Activated naive CD4-positive, alpha-beta T cell treated with anti-CD3 and anti-CD28 coated beads, Interleukin-2, amount 50 U/mL, for 16 hours (primary cell): Measurements from ENCODE around the gene NR6A1.

Experiments used
- DNase-seq: peaks from one replicate; pipeline ENCODE4 v3.0.0-alpha.2; 2020

Gene NR6A1

DNA sequence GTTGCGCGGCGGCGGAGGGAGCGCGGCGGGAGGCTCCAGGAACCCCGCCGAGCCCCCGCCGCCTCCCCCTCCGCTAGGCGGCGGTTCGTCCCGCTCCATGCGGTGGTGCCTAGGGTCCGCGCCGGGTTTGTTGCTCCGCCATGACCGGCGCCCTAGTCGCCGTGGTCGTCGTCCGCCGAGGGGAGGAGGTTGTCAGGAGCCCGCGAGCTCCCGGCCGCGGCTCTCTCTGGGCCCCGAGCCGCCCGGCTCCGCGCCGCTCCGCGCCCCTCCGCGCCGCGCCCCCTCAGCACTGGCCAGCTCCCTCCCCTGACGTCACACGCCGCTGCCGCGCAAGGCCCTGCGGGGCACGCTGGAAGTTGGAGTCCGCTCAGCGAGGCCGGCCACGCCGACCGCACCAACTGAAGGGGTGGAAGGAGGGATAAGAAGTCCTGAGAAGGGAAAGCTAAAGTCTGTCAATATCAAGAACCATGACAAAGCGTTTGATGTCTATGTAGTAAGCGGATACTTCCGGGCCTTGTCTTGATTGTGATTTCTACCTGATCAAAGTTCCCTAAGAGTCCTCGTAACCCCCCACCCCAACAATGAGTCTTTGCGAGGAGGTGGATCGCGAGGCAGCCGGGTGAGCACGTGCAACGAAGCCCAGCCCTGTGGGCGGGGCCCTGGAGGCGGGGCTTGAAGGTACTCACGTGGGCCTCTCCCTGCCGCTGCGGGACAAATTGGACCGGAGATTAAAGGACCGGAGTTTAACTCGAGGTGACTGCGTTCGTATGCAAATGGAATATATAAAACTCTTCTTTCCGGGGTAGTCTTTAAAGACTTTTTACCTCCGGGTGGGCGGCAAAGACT is at the start of gene NR6A1:
Gene NR6A1 (minus strand): TSS at position 291 of the 846 bp plus-strand sequence.
- peak; percentile 96 for DNase-seq

- DNase-seq: no peak
Measured at GRCh38 chr9:124818431-124819281, 47.5 kb upstream of the NR6A1 start.

GRCh38 chr9:124815601-124816000 is 44.5 kb upstream of the NR6A1 start:
- no peak for DNase-seq

- no peak for DNase-seq
Measured at GRCh38 chr9:124814164-124814535, 43.0 kb upstream of the NR6A1 start.

DNA sequence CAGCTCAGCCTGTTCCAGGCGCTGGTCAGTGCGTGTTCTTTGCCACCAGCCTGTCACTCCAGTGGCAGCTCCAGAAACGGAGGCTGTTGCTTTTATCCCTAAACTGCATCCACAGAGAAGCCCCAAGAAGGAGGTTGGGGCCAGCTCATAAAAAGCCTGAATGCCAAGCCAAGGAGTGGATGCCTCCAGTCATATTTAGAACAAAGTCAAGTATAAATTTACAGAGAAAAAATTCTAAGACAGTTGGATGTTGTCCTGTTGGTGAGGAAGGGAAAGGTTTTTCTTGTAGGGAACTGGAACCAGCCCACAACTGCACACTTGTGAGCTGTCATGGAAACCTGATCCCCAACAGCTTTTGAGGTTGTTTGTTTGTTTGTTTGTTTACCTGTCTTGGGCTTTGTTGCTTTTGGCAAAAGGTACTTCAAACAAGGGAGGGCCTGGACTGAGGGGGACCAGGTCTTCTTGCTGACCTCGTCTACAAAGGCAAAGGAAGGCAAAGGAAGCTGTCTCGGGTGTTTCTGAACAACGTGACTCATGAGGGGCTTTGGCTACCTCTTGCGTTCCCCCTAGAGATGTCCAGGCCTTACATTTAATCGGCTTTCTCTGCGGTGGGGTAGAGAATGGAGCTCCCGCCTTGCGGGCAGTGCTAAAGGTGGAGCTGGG is 42.5 kb upstream of the NR6A1 start:
- no peak for DNase-seq

- DNase-seq: no peak
Measured at GRCh38 chr9:124813041-124813440, 41.9 kb upstream of the NR6A1 start.

GRCh38 chr9:124812441-124812876 is 41.3 kb upstream of the NR6A1 start:
- no peak for DNase-seq

DNA sequence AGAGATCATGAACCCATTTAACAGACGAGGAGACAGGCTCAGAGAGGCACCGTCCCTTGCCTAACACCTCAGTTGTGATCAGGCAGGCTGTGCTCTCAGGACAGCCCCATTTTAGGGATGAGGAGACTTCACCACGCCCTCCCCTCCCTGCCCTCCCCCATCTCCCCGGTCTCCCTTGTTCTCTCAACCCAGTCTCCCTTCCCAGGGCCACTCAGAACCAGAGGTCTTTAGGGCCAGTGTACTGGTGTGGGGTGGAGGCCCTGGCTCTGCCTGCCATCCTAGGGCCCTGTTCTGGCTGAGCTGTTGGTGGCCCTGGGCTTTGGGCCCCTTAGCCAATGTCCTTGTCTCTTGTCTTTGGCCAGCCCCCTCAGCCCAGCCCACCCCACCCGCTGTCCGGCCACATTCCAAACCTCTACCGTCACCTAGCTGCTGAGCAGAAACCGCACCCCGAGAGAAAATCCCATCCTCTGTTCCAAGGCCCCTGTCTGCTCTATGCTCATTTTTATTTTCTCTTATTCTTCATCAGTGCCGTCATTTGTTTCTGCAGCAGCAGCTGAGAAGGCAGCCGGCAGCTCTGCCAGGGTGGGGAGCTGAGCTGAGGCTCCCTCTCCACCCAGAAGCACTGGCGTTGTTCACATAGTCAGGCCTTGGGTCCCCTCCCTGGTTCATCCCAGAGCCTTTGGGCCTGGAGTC is 39.7 kb upstream of the NR6A1 start:
- no peak for DNase-seq

DNA sequence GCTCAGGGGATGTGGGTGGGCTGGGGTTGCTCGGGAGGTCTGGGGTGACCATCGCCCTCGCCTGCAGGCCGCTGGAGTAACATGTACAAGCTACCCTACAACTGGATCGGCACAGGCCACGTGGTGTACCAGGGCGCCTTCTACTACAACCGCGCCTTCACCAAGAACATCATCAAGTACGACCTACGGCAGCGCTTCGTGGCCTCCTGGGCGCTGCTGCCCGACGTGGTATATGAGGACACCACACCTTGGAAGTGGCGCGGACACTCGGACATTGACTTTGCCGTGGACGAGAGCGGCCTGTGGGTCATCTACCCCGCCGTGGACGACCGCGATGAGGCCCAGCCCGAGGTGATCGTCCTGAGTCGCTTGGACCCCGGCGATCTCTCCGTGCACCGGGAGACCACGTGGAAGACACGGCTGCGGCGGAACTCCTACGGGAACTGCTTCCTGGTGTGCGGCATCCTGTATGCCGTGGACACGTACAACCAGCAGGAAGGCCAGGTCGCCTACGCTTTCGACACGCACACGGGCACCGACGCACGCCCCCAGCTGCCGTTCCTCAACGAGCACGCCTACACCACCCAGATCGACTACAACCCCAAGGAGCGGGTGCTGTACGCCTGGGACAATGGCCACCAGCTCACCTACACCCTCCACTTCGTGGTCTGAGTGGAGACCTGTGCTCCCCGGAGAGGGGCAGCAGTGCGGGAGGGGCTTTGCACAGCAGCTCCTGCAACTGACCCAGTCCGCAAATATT is 38.8 kb upstream of the NR6A1 start:
- no peak for DNase-seq

DNA sequence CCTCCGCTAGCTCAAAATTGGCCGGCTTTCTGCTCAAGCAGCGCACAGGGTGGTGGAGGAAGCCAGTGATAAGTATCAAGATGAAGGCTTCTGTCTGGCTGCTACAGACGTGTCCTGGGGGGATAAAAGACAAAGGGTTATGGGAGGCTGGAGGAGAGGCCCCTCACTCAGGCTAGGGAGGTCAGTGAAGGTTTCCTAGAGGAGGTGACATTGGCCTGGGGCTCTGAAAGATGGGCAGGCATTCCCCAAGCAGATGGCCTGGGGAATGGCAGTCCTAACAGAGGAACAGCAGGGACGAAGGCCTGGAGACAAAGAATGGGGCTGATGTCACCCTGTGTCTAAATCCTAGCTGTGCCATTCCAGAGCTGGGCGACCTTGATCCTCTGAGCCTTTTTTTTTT is 38.1 kb upstream of the NR6A1 start:
- no peak for DNase-seq

GRCh38 chr9:124808246-124808956 is 37.3 kb upstream of the NR6A1 start:
- DNase-seq: no peak

- DNase-seq: no peak
Measured at GRCh38 chr9:124805186-124805585, 34.1 kb upstream of the NR6A1 start.

DNA sequence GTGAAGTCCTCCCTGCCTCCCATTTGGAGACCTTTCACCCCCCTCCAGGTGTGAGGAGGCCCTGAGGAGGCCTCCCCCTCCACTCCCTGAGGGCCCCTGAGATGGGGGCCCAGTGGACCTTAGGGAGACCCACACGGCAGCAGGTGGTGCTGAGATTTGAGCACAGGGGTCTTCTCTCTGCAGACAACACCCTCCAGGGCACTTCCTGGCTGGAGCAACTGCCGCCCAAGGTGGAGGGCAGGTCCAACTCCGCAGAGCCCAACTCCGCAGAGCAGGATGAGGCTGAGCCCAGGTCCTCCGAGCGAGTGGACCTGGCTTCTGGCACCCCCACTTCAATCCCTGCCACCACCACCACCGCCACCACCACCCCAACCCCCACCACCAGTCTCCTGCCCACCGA is 32.8 kb upstream of the NR6A1 start:
- DNase-seq: no peak

DNA sequence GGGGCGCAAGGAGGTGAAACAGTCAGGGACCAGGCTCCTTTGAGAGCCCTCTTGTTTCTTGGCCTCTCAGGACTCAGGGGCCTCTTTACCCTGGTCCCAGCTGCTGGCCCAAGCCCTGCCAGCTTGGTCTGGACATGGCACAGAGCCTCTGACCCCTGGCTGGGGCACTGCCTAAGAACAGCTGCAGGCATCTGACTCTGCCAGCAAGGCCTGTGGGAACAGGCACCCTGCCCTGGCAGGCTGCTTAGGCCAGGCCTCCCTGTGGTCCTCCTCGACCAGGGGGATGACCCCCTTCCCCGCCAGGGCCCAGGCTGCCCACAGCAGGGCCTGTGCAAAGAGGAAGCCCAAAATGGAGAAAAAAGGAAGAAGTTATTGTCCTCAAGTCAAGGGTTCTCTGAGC is 31.3 kb upstream of the NR6A1 start:
- DNase-seq: no peak

GRCh38 chr9:124801356-124801755 is 30.2 kb upstream of the NR6A1 start:
- DNase-seq: no peak

- no peak for DNase-seq
Measured at GRCh38 chr9:124800306-124801259, 29.5 kb upstream of the NR6A1 start.

DNA sequence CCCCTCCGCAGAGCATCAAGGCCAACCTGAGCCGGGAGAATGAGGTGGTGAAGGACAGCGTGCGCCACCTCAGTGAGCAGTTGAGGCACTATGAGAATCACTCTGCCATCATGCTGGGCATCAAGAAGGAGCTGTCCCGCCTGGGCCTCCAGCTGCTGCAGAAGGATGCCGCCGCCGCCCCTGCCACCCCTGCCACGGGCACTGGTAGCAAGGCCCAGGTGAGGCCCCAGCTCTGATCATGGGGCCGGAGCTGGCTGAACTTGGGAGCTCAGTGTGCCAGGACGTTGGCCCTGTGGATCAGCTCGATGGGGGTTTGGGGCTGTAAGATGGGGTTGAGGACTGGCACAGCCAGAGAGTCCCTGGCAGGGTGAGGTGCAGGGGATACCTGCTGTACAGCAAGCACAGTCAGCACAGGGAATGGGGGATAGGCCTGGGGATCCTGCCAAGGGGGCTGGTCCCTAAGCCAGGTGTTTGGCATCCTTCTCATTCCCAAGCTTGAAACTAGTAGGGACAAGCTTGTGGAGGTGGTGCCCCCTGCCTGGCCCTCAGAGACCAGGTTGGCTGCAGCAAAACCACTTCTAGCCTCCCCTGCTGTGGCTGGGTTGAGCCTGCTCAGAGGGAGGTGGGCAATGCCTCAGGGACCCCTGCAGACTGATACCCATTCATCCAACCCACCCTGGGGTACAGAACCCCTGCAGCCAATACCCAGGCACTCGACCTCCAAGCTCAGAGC is 28.3 kb upstream of the NR6A1 start:
- no peak for DNase-seq

DNA sequence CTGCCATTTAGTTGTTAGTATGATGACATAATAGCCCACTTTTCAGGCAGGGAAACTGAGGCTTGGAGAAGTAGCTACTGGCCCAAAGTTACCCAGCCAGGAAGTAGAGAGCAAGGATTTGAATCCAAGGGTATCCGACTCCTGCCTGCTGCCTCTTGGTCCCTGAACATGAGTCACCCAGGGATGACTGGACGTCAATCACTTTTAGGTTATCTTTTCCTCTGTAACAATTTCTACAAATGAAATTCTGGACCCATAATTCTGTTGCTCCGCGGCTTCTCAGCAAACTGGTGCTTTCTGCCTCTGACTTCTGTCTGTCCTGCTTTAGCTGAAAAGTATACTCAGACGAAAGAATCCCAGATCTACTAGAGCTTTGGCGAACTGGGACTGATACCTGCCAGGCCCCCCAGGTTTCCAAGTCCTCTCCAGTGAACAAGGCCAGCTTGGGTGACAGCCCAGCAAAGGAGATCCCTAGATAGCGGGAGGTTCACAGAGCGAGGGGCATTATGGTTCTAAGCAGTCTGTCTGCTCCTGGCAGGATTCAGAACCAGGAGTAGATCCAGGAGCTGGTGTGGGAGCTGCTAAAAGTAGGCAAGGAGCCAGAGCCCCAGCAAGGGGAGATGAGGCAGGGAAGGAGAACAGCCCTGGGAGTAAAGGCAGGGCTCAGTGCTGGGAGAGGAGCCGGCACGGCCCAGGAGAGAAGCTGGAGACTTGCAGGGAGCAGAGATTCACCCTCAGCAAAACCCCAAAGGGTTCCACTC is 26.4 kb upstream of the NR6A1 start:
- no peak for DNase-seq
